HepG2 (cell line): ENCODE results near the gene ESYT1. TPM values are rescaled to one million over a fixed set of nuclear protein-coding genes. Genes with fewer than 3 reads are reported as not detected.

ENCODE experiments used
- ATAC-seq: fragments of 200-7000 bp; cut with Tn5 transposase; 3 replicates; pipeline ENCODE4 v1.9.1; 2020; ENCODE audit warnings: mild to moderate bottlenecking, moderate library complexity
- BruUV-seq: library from RNA; stranded (reverse); fragments of 400-500 nt; replicated peaks from 2 replicates; lab custom pipeline; 2021; lab: Mats Ljungman, UMichigan
- CTCF ChIA-PET: fragments of 300-600 bp; formaldehyde crosslinking; extraction: SDS; loops from one replicate; lab custom pipeline; 2021; ENCODE audit warnings: low total read pairs, inconsistent platforms, low intra/inter-chr PET ratio; lab: Yijun Ruan, JAX
- POLR2A ChIA-PET: fragments of 350-600 bp; sonication (Branson Sonifier 250); formaldehyde crosslinking; loops from one replicate; lab custom pipeline; 2020; ENCODE audit warnings: antibody characterized with exemption, inconsistent platforms; lab: Yijun Ruan, JAX
- DNase-seq: peaks from one replicate; pipeline ENCODE4 v3.0.0-alpha.2; 2015; ENCODE audit warnings: low spot score
- FAIRE-seq: peaks from 3 replicates; lab custom pipeline; 2011; peaks lifted over from hg19 to GRCh38; lab: Jason Lieb, UNC
- H2AFZ ChIP-seq: one replicate; pipeline ENCODE4 v1.6.1; 2011; ENCODE audit warnings: low read length, inconsistent platforms
- H3K27ac ChIP-seq: fragments of 300-600 bp; 3 replicates; pipeline ENCODE4 v1.8.0; 2011; ENCODE audit warnings: mixed run types, mild to moderate bottlenecking, mixed read lengths, low read length, inconsistent platforms; ENCODE audit not compliant: insufficient read depth; ENCODE audit errors: extremely low read length
- H3K27me3 ChIP-seq, 2 experiments: fragments of 200-600 bp in 1 of 2; 2 replicates in 1 of 2; 3 replicates in 1 of 2; pipeline versions ENCODE4 v1.6.0 to v1.8.0; 2011; ENCODE audit warnings: low read length in 2 of 2, mild to moderate bottlenecking in 2 of 2, moderate library complexity in 2 of 2, inconsistent platforms in 1 of 2; ENCODE audit not compliant: insufficient read depth in 2 of 2, control insufficient read depth in 1 of 2
- H3K36me3 ChIP-seq, 2 experiments: fragments of 200-600 bp in 1 of 2; replicated peaks in 1 of 2; 2 replicates in 1 of 2; 3 replicates in 1 of 2; pipeline versions ENCODE4 v1.5.1 to v1.8.0; 2011; ENCODE audit warnings: low read length in 2 of 2, inconsistent platforms in 1 of 2; ENCODE audit not compliant: insufficient read depth in 2 of 2, control insufficient read depth in 1 of 2
- H3K4me1 ChIP-seq: 2 replicates; pipeline ENCODE4 v1.5.1; 2012; ENCODE audit warnings: low read length, inconsistent platforms; ENCODE audit not compliant: insufficient read depth
- H3K4me2 ChIP-seq: 2 replicates; pipeline ENCODE4 v1.6.0; 2011; ENCODE audit warnings: low read depth, low read length, inconsistent platforms
- H3K4me3 ChIP-seq, 3 experiments: fragments of 200-600 bp in 1 of 3; sonication (generic), shearing (Covaris generic) in 1 of 3; replicated peaks in 1 of 3; 2 replicates each; pipeline ENCODE4 v1.5.1; 2011 to 2016; ENCODE audit warnings: low read length in 3 of 3, inconsistent platforms in 2 of 3, low read depth in 2 of 3, mild to moderate bottlenecking in 2 of 3, control low read depth in 1 of 3, mixed read lengths in 1 of 3; ENCODE audit not compliant: insufficient read depth in 1 of 3
- H3K79me2 ChIP-seq: one replicate; pipeline ENCODE4 v1.6.1; 2011; ENCODE audit warnings: low read length, inconsistent platforms; ENCODE audit not compliant: insufficient read depth
- H3K9ac ChIP-seq: 2 replicates; pipeline ENCODE4 v1.6.0; 2011; ENCODE audit warnings: mild to moderate bottlenecking, low read depth, low read length, inconsistent platforms; ENCODE audit not compliant: insufficient read depth
- H3K9me3 ChIP-seq: 2 replicates; pipeline ENCODE4 v1.5.1; 2012; ENCODE audit warnings: mild to moderate bottlenecking, low read length
- H4K20me1 ChIP-seq: 2 replicates; pipeline ENCODE4 v1.6.0; 2011; ENCODE audit warnings: inconsistent platforms, mild to moderate bottlenecking, low read length, moderate library complexity; ENCODE audit not compliant: insufficient read depth
- DNMT1 ChIP-seq: sonication (generic); formaldehyde crosslinking; IDR thresholded peaks from 2 replicates; pipeline ENCODE4 v1.5.1; 2020; ENCODE audit warnings: mild to moderate bottlenecking, missing genetic modification reagents
- RXRA ChIP-seq: sonication (generic); formaldehyde crosslinking; IDR thresholded peaks from 2 replicates; pipeline ENCODE4 v1.5.1; 2020; ENCODE audit warnings: missing genetic modification reagents
- SNAI1 ChIP-seq: sonication (generic); formaldehyde crosslinking; IDR thresholded peaks from 2 replicates; pipeline ENCODE4 v1.5.0; 2020; ENCODE audit warnings: mild to moderate bottlenecking, missing genetic modification reagents, borderline replicate concordance
- ZNF407 ChIP-seq: sonication (generic); formaldehyde crosslinking; IDR thresholded peaks from one replicate; pipeline ENCODE4 v1.5.1; 2020; ENCODE audit warnings: mild to moderate bottlenecking, missing genetic modification reagents; ENCODE audit errors: not compliant biosample characterization
- ZNF484 ChIP-seq: sonication (generic); formaldehyde crosslinking; IDR thresholded peaks from 2 replicates; pipeline ENCODE4 v1.5.1; 2020; ENCODE audit warnings: mild to moderate bottlenecking, low read depth, missing genetic modification reagents, borderline replicate concordance
- ZNF639 ChIP-seq: conservative IDR thresholded peaks from 2 replicates; pipeline ENCODE4 v1.6.1; 2018; ENCODE audit warnings: missing genetic modification reagents
- WGBS: methylation state at CpG from one replicate; pipeline ENCODE4 v1.1.6; 2017; ENCODE audit warnings: low lambda C conversion rate; 5-methylcytosine and 5-hydroxymethylcytosine counted together
- in situ Hi-C: cut with HindIII; loops from 2 replicates; pipeline ENCODE4 v1.10.0; 2017; ENCODE audit warnings: low pct_unique_long_range_greater_than_20kb; ENCODE audit not compliant: extremely low pct_ligation_motif_present
- intact Hi-C: fragments of 100-400 bp; cut with micrococcal nuclease; formaldehyde crosslinking; loops from one replicate; pipeline ENCODE4 v1.10.0; 2022; ENCODE audit not compliant: unreplicated experiment
- polyA plus RNA-seq, 8 experiments: library from polyadenylated mRNA; depleted of rRNA in 3 of 8; stranded (reverse) in 7 of 8; unstranded in 1 of 8; fragments of >200 nt; fragmentation: Illumina TruSeq in 4 of 8; extraction: Trizol in 4 of 8; gene quantifications; 2 replicates each; pipeline versions ENCODE4 v1.2.1 to v1.2.3, GENCODE V29; 2011 to 2016; ENCODE audit warnings: low read depth in 4 of 8, missing spikeins in 1 of 8, mixed read lengths in 1 of 8; ENCODE audit not compliant: insufficient read depth in 1 of 8
- total RNA-seq, 5 experiments: library from RNA; depleted of rRNA; stranded (reverse); fragments of >200 nt; fragmentation: Illumina TruSeq; extraction: Trizol; gene quantifications; 2 replicates each; pipeline ENCODE4 v1.2.3, GENCODE V29; 2016; ENCODE audit warnings: low read depth in 1 of 5
- TF ChIP-seq, protein P1 (sequence below): sonication (generic); formaldehyde crosslinking; IDR thresholded peaks from 2 replicates; pipeline ENCODE4 v1.4.0; 2020; ENCODE audit warnings: missing genetic modification reagents, borderline replicate concordance
- TF ChIP-seq, protein P2 (sequence below): sonication (generic); formaldehyde crosslinking; IDR thresholded peaks from 2 replicates; pipeline ENCODE4 v1.5.1; 2020; ENCODE audit warnings: mild to moderate bottlenecking, missing genetic modification reagents, borderline replicate concordance
- TF ChIP-seq, protein P3 (sequence below): sonication (generic); formaldehyde crosslinking; IDR thresholded peaks from 2 replicates; pipeline ENCODE4 v1.4.0; 2020; ENCODE audit warnings: mild to moderate bottlenecking, missing genetic modification reagents

ESYT1 gene
- total and polyA plus RNA-seq, 2 of the 13 experiments (the other 11 are each of a cell fraction or from before 2014, with no cell fraction given), result 66.9 to 71.0 TPM

- H3K79me2 ChIP-seq, result peaks cover 17% of the 10 kb centered on the region
- H3K27ac ChIP-seq, result peak overlapping the region; percentile 57
- H2AFZ ChIP-seq, result no peak overlapping the region
- POLR2A ChIA-PET, result interaction anchor here (0.9 to 3.8 kb wide), 24 partner anchors 10 to 508 kb away, joined by 3 to 58 read pairs (median 6); partner anchors contain the start of genes COQ10A, ERBB3, GLS2 and MYL6
- in situ Hi-C loops (loop anchor here (5.0 kb wide), 1 partner anchor 59 kb away; the partner anchor contains the start of gene SMARCC2), intact Hi-C loops (no loop called here)
- peak overlapping the region; percentile 72 to 89 (median 83) for H3K4me3 ChIP-seq
- ATAC-seq, result peak; percentile 33
- DNase-seq, result no peak
- CTCF ChIA-PET, result interaction anchor here (4.2 kb wide), 1 partner anchor 61 kb away, joined by 24 read pairs; the partner anchor contains the start of gene SMARCC2
- WGBS, result 0% methylated on average over 16 of the region's 20 CpGs
- H3K27me3 ChIP-seq, result no peaks in the 10 kb centered on the region
- peak overlapping the region; percentile 80 for H3K9ac ChIP-seq
- no peaks in the 10 kb centered on the region for H3K9me3 ChIP-seq
- H3K4me2 ChIP-seq, result peak overlapping the region; percentile 86
- no TSS peak for BruUV-seq
- H4K20me1 ChIP-seq, result no peaks in the 10 kb centered on the region
- peaks cover 55% of the 10 kb centered on the region for H3K4me1 ChIP-seq
- FAIRE-seq, result no peak
- H3K36me3 ChIP-seq, result peaks cover 13 to 32% of the 10 kb centered on the region in 2 experiments
- TF ChIP-seq, protein P1, sequence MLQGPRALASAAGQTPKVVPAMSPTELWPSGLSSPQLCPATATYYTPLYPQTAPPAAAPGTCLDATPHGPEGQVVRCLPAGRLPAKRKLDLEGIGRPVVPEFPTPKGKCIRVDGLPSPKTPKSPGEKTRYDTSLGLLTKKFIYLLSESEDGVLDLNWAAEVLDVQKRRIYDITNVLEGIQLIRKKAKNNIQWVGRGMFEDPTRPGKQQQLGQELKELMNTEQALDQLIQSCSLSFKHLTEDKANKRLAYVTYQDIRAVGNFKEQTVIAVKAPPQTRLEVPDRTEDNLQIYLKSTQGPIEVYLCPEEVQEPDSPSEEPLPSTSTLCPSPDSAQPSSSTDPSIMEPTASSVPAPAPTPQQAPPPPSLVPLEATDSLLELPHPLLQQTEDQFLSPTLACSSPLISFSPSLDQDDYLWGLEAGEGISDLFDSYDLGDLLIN (CRISPR knock-in tag), result 0 out of 2 replicates have a peak, but pooled peaks have one; percentile 41
- TF ChIP-seq, protein P2, sequence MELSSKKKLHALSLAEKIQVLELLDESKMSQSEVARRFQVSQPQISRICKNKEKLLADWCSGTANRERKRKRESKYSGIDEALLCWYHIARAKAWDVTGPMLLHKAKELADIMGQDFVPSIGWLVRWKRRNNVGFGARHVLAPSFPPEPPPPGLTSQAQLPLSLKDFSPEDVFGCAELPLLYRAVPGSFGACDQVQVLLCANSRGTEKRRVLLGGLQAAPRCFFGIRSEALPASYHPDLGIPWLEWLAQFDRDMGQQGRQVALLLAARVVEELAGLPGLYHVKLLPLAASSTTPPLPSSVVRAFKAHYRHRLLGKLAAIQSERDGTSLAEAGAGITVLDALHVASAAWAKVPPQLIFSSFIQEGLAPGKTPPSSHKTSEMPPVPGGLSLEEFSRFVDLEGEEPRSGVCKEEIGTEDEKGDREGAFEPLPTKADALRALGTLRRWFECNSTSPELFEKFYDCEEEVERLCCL (CRISPR knock-in tag), result no peak
- TF ChIP-seq ZNF484, result no peak
- no peak for TF ChIP-seq RXRA (CRISPR knock-in tag)
- no peak for TF ChIP-seq ZNF407 (CRISPR knock-in tag)
- TF ChIP-seq SNAI1 (CRISPR knock-in tag), result 0 out of 2 replicates have a peak, but pooled peaks have one; percentile 62
- TF ChIP-seq DNMT1 (CRISPR knock-in tag), result no peak
- TF ChIP-seq ZNF639 (CRISPR knock-in tag), result no peak
- TF ChIP-seq, protein P3, sequence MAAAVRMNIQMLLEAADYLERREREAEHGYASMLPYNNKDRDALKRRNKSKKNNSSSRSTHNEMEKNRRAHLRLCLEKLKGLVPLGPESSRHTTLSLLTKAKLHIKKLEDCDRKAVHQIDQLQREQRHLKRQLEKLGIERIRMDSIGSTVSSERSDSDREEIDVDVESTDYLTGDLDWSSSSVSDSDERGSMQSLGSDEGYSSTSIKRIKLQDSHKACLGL (CRISPR knock-in tag), result no peak; the same call in 1 of the 2 replicates
These were observed 671 bp downstream of the ESYT1 start for GRCh38 chr12:56128670-56129205.
